LNCaP clone FGC (cell line): Measurements from ENCODE around the gene PHB1.
"Not testable (repeated sequence)": the region's sequence is repeated elsewhere in the genome, so short reads cannot be mapped to it uniquely, and the experiment has no call there.

Source experiments
- DNase-seq: peaks from one replicate; pipeline ENCODE4 v3.0.0-alpha.2; 2011; ENCODE audit warnings: low read depth
- H3K4me3 ChIP-seq: 2 replicates; pipeline ENCODE4 v1.5.1; 2011; ENCODE audit warnings: mild to moderate bottlenecking, low read depth, low read length, control low read depth
- CTCF ChIP-seq: IDR thresholded peaks from 2 replicates; pipeline ENCODE4 v1.5.1; 2012; ENCODE audit warnings: mild to moderate bottlenecking; ENCODE audit not compliant: control insufficient read depth, insufficient read depth; ENCODE audit errors: extremely low read depth

Gene PHB1

GRCh38 chr17:49375544-49375943 is 39.1 kb downstream of the PHB1 start:
- no peak for DNase-seq
- no peak overlapping the region for H3K4me3 ChIP-seq
- TF ChIP-seq CTCF = no peak

GRCh38 chr17:49373115-49373514 is 41.6 kb downstream of the PHB1 start:
- DNase-seq = no peak
- no peak overlapping the region for H3K4me3 ChIP-seq
- TF ChIP-seq CTCF = no peak

- DNase-seq = no peak
- no peak overlapping the region for H3K4me3 ChIP-seq
- TF ChIP-seq CTCF = no peak
Observed at GRCh38 chr17:49372425-49372824, 42.3 kb downstream of the PHB1 start.

- DNase-seq = no peak
- H3K4me3 ChIP-seq = no peak overlapping the region
- no peak for TF ChIP-seq CTCF
Observed at GRCh38 chr17:49370971-49371834, 43.5 kb downstream of the PHB1 start.

GRCh38 chr17:49369760-49370159 is 44.9 kb downstream of the PHB1 start:
- H3K4me3 ChIP-seq = no peak overlapping the region
- no peak for TF ChIP-seq CTCF
- DNase-seq = no peak

- H3K4me3 ChIP-seq = no peak overlapping the region
- no peak for TF ChIP-seq CTCF
- no peak for DNase-seq
Observed at GRCh38 chr17:49369089-49369488, 45.6 kb downstream of the PHB1 start.

- H3K4me3 ChIP-seq = no peak overlapping the region
- no peak for DNase-seq
- TF ChIP-seq CTCF = 0 out of 2 replicates have a peak, but pooled peaks have one; percentile 11
Observed at GRCh38 chr17:49365667-49366066, 49.0 kb downstream of the PHB1 start.

GRCh38 chr17:49365126-49365525 is 49.6 kb downstream of the PHB1 start:
- H3K4me3 ChIP-seq, DNase-seq: not testable (repeated sequence)
